ENCODE results near the gene SKP1. TPM values are rescaled to one million over a fixed set of nuclear protein-coding genes. Genes with fewer than 3 reads are reported as not detected.
A peak's percentile ranks its signal among the peaks of the same experiment; 100 is the strongest.

Gene SKP1
- total and polyA plus RNA-seq, 9 of the 15 experiments (the other 6 are each of a cell fraction or from before 2014, with no cell fraction given) = 301 to 2,109 (median 639) TPM

DNA sequence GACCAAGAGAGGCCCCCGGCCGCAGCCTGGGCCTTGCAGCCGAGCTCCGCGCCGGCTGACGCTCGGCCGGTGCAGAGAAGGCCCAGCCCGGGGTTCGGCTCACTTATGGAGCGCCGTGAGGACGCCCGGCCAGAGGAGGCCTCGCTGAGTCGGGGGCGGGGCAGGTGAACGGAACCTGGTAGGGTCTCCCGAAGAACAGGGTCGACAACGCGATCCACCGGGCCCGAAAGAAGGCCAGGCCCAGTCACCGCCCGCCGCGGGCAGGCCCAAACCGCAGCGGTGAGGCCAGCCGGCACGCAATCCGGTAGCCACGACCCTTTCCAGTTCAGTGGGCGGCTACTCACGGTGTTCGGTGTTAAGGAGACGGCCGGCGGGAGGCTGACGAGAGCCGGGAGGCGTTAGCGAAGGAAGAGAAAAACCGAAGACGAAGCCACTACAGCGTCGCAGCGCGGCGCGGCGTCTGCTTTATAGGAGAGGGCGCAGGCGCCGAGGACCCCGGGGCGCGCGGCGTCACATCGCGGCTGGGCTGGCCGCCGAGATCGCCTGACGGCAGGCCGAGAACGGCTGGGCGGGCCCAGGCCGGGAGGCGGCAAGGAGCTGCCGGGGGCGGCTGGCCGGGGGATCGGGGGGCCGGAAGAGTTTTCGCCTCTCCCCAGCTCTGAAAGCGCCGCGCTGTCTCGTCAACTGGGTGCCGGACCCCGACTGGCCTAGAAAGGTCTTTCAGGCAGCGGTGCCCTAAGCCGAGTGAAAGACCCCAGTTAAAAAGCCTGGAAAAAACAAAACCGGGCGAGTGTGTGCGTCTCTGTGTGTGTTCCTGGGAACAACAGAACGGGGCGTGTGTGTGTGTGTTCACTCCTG is at the start of gene SKP1 (continued):
- TF ChIP-seq SRSF7 (optimal IDR thresholded peaks at IDR 0.05; ENCODE audit: low read depth, low read length) (no peak), ATF1 (CRISPR knock-in tag; IDR thresholded peaks at IDR 0.05) (no peak), ATF1 (tag; IDR thresholded peaks at IDR 0.05) (peak; percentile 93), LARP7 (IDR thresholded peaks at IDR 0.05) (0 out of 2 replicates have a peak, but pooled peaks have one; percentile 23), CBX1 (IDR thresholded peaks at IDR 0.05; ENCODE audit: low read depth) (peak; percentile 94; the same call in 1 of the 2 replicates), BCL6 (CRISPR knock-in tag; IDR thresholded peaks at IDR 0.05) (no peak), HDGF (IDR thresholded peaks at IDR 0.05) (no peak), ZNF561 (CRISPR knock-in tag; conservative IDR thresholded peaks at IDR 0.05) (no peak), ZC3H11A (IDR thresholded peaks at IDR 0.05; ENCODE audit: low read depth, low read length) (no peak), BRD9 (IDR thresholded peaks at IDR 0.05; ENCODE audit: low read depth, partially characterized antibody) (peak; percentile 70), GTF2F1 (IDR thresholded peaks at IDR 0.05; ENCODE audit: low read depth, low read length) (peak; percentile 98), ZSCAN29 (IDR thresholded peaks at IDR 0.05) (peak; percentile 73; the same call in 1 of the 2 replicates), KLF6 (CRISPR knock-in tag; IDR thresholded peaks at IDR 0.05; ENCODE audit: borderline replicate concordance) (no peak), CREB1 (IDR thresholded peaks at IDR 0.05) (peak; percentile 78), CREB1 (CRISPR knock-in tag; IDR thresholded peaks at IDR 0.05) (peak; percentile 80)
- TF ChIP-seq, protein P1, sequence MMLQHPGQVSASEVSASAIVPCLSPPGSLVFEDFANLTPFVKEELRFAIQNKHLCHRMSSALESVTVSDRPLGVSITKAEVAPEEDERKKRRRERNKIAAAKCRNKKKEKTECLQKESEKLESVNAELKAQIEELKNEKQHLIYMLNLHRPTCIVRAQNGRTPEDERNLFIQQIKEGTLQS (IDR thresholded peaks at IDR 0.05) = no peak
- TF ChIP-seq, protein P1 (CRISPR knock-in tag; conservative IDR thresholded peaks at IDR 0.05) = peak; percentile 81
- TF ChIP-seq, protein P2, sequence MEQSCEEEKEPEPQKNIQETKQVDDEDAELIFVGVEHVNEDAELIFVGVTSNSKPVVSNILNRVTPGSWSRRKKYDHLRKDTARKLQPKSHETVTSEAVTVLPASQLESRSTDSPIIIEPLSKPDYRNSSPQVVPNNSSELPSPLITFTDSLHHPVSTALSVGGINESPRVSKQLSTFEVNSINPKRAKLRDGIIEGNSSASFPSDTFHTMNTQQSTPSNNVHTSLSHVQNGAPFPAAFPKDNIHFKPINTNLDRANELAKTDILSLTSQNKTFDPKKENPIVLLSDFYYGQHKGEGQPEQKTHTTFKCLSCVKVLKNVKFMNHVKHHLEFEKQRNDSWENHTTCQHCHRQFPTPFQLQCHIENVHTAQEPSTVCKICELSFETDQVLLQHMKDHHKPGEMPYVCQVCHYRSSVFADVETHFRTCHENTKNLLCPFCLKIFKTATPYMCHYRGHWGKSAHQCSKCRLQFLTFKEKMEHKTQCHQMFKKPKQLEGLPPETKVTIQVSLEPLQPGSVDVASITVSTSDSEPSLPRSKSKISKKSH (CRISPR knock-in tag; IDR thresholded peaks at IDR 0.05) = no peak
- TF ChIP-seq, protein P3, sequence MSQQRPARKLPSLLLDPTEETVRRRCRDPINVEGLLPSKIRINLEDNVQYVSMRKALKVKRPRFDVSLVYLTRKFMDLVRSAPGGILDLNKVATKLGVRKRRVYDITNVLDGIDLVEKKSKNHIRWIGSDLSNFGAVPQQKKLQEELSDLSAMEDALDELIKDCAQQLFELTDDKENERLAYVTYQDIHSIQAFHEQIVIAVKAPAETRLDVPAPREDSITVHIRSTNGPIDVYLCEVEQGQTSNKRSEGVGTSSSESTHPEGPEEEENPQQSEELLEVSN (IDR thresholded peaks at IDR 0.05; ENCODE audit: borderline replicate concordance in 1 of 2, extremely low read depth in 1 of 2, insufficient read depth in 1 of 2, insufficient read length in 1 of 2, low read depth in 1 of 2, low read length in 1 of 2, poor library complexity in 1 of 2, severe bottlenecking in 1 of 2) = peak in 1 of 2 experiments; percentile 54
- TF ChIP-seq, protein P4, sequence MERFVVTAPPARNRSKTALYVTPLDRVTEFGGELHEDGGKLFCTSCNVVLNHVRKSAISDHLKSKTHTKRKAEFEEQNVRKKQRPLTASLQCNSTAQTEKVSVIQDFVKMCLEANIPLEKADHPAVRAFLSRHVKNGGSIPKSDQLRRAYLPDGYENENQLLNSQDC (CRISPR knock-in tag; IDR thresholded peaks at IDR 0.05) = no peak
- TF ChIP-seq, protein P5, sequence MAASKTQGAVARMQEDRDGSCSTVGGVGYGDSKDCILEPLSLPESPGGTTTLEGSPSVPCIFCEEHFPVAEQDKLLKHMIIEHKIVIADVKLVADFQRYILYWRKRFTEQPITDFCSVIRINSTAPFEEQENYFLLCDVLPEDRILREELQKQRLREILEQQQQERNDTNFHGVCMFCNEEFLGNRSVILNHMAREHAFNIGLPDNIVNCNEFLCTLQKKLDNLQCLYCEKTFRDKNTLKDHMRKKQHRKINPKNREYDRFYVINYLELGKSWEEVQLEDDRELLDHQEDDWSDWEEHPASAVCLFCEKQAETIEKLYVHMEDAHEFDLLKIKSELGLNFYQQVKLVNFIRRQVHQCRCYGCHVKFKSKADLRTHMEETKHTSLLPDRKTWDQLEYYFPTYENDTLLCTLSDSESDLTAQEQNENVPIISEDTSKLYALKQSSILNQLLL (CRISPR knock-in tag; IDR thresholded peaks at IDR 0.05; ENCODE audit: borderline replicate concordance) = no peak
- TF ChIP-seq, protein P6, sequence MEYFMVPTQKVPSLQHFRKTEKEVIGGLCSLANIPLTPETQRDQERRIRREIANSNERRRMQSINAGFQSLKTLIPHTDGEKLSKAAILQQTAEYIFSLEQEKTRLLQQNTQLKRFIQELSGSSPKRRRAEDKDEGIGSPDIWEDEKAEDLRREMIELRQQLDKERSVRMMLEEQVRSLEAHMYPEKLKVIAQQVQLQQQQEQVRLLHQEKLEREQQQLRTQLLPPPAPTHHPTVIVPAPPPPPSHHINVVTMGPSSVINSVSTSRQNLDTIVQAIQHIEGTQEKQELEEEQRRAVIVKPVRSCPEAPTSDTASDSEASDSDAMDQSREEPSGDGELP (CRISPR knock-in tag; IDR thresholded peaks at IDR 0.05; ENCODE audit: borderline replicate concordance) = peak; percentile 87

Measured in K562 (cell line).